Astrocyte of the hippocampus (primary cell): ENCODE results near the gene NOL3.
A peak's percentile ranks its signal among the peaks of the same experiment; 100 is the strongest.

Experiments
- DNase-seq: peaks from one replicate; pipeline ENCODE4 v3.0.0; 2011; ENCODE audit warnings: low read depth, low spot score

Gene NOL3

GRCh38 chr16:67155295-67156142, 14.8 kb upstream of the NOL3 start:
- peak; percentile 91 for DNase-seq

GRCh38 chr16:67156143-67156844, 14.0 kb upstream of the NOL3 start:
- no peak for DNase-seq

- DNase-seq = no peak
These were observed 13.1 kb upstream of the NOL3 start for GRCh38 chr16:67157106-67157748.

GRCh38 chr16:67157892-67158635, 12.3 kb upstream of the NOL3 start:
- DNase-seq = no peak

- peak; percentile 45 for DNase-seq
These were observed 11.4 kb upstream of the NOL3 start for GRCh38 chr16:67158637-67159600.

GRCh38 chr16:67161595-67162058, 8.7 kb upstream of the NOL3 start:
- no peak for DNase-seq

GRCh38 chr16:67162506-67163163, 7.7 kb upstream of the NOL3 start:
- peak; percentile 45 for DNase-seq

- peak; percentile 68 for DNase-seq
These were observed 7.0 kb upstream of the NOL3 start for GRCh38 chr16:67163164-67163998.

- no peak for DNase-seq
These were observed 6.3 kb upstream of the NOL3 start for GRCh38 chr16:67163999-67164558.

- DNase-seq = no peak
These were observed 5.7 kb upstream of the NOL3 start, which contains the start of gene HSF4 for GRCh38 chr16:67164599-67165061. Gene HSF4, plus strand, starts transcription at chr16:67164745. Its CDS starts 67 bp downstream, at chr16:67164812.

- DNase-seq = peak; percentile 46
These were observed 4.9 kb upstream of the NOL3 start for GRCh38 chr16:67165121-67166078.

- DNase-seq = no peak
These were observed 4.2 kb upstream of the NOL3 start for GRCh38 chr16:67166110-67166547.

- no peak for DNase-seq
These were observed 3.7 kb upstream of the NOL3 start for GRCh38 chr16:67166598-67167168.

- no peak for DNase-seq
These were observed 2.8 kb upstream of the NOL3 start for GRCh38 chr16:67167588-67167987.

GRCh38 chr16:67169011-67169451, 1.3 kb upstream of the NOL3 start:
- no peak for DNase-seq

- peak; percentile 55 for DNase-seq
These were observed 633 bp upstream of the NOL3 start for GRCh38 chr16:67169642-67170167.
